Measurements from ENCODE around the gene ASXL3. TPM values are rescaled to one million over a fixed set of nuclear protein-coding genes. Genes with fewer than 3 reads are reported as not detected.

The ASXL3 gene
- total and polyA plus RNA-seq, 12 donors = 0.06 to 3.9 (median 0.22) TPM

GRCh38 chr18:33540392-33540791, 37.6 kb upstream of the ASXL3 start:
- Histone ChIP-seq H3K4me1 (replicated peaks in 1 of 2) (no peaks in the 10 kb centered on the region), H3K36me3 (replicated peaks in 1 of 2) (no peaks in the 10 kb centered on the region), H3K4me3 (no peak overlapping the region), H3K27me3 (no peaks in the 10 kb centered on the region), H3K27ac (no peak overlapping the region), H3K9me3 (replicated peaks in 1 of 3) (no peaks in the 10 kb centered on the region)
- TF ChIP-seq CTCF (IDR thresholded peaks at IDR 0.05) (no peak), POLR2A (IDR thresholded peaks at IDR 0.05) (no peak)
- 47 to 63% (median 52%) methylated on average over 2 of the region's 2 CpGs for WGBS, 4 donors
- intact Hi-C loops (cut with DNase I) = no loop called here
- DNase-seq = no peak

DNA sequence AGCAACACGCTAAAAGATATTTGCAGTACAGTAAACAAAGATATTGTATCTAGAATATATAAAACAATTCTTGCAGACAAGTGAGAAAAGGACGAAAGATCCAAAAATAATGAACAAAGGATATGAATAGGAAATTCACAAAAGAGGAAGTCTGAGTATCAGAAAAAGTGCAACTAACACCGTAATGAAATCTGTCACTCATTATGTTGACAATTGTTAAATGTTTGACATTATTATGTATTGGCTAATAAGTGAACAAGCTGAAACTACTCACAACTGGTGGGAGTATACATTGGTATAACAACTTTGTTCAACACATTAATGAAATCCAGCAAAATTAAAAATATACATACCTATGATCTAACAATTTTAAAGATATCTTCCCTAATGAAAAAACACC, 36.7 kb upstream of the ASXL3 start:
- H3K4me3 ChIP-seq = no peak overlapping the region
- no peaks in the 10 kb centered on the region for H3K9me3 ChIP-seq (replicated peaks in 1 of 3)
- no peak for TF ChIP-seq CTCF (IDR thresholded peaks at IDR 0.05)
- TF ChIP-seq POLR2A (IDR thresholded peaks at IDR 0.05) = no peak
- H3K36me3 ChIP-seq (replicated peaks in 1 of 2) = no peaks in the 10 kb centered on the region
- DNase-seq = no peak
- H3K27ac ChIP-seq = no peak overlapping the region
- no peaks in the 10 kb centered on the region for H3K4me1 ChIP-seq (replicated peaks in 1 of 2)
- WGBS, 4 donors = 62 to 70% (median 65%) methylated on average over 3 of the region's 3 CpGs
- H3K27me3 ChIP-seq = no peaks in the 10 kb centered on the region
- intact Hi-C loops (cut with DNase I) = no loop called here

- H3K9me3 ChIP-seq (replicated peaks in 1 of 3) = no peaks in the 10 kb centered on the region
- intact Hi-C loops (cut with DNase I) = no loop called here
- WGBS, 4 donors = 88 to 95% (median 93%) methylated on average over 2 of the region's 2 CpGs
- DNase-seq = no peak
- no peaks in the 10 kb centered on the region for H3K36me3 ChIP-seq (replicated peaks in 1 of 2)
- no peak for TF ChIP-seq CTCF (IDR thresholded peaks at IDR 0.05)
- no peaks in the 10 kb centered on the region for H3K27me3 ChIP-seq
- no peak overlapping the region for H3K27ac ChIP-seq
- H3K4me1 ChIP-seq (replicated peaks in 1 of 2) = no peaks in the 10 kb centered on the region
- H3K4me3 ChIP-seq = no peak overlapping the region
Observed at GRCh38 chr18:33556846-33557245, 21.2 kb upstream of the ASXL3 start.

GRCh38 chr18:33557706-33558105, 20.3 kb upstream of the ASXL3 start:
- no peaks in the 10 kb centered on the region for H3K27me3 ChIP-seq
- TF ChIP-seq POLR2A (IDR thresholded peaks at IDR 0.05) (no peak), CTCF (IDR thresholded peaks at IDR 0.05) (no peak)
- no peak overlapping the region for H3K4me3 ChIP-seq
- H3K27ac ChIP-seq = no peak overlapping the region
- H3K36me3 ChIP-seq (replicated peaks in 1 of 2) = no peaks in the 10 kb centered on the region
- WGBS, 4 donors = 83 to 92% (median 89%) methylated on average over 3 of the region's 3 CpGs
- no peaks in the 10 kb centered on the region for H3K9me3 ChIP-seq (replicated peaks in 1 of 3)
- no peak for DNase-seq
- no peaks in the 10 kb centered on the region for H3K4me1 ChIP-seq (replicated peaks in 1 of 2)
- intact Hi-C loops (cut with DNase I) = no loop called here

All from adrenal gland (tissue), 12 donors.